Fibroblast of the aortic adventitia (primary cell): Measurements from ENCODE around the gene NR2E3. TPM values are rescaled to one million over a fixed set of nuclear protein-coding genes. Genes with fewer than 3 reads are reported as not detected.

Source experiments
- DNase-seq: peaks from one replicate; pipeline ENCODE4 v3.0.0-alpha.2; 2010; ENCODE audit warnings: low read depth
- H3K4me3 ChIP-seq: 2 replicates; pipeline ENCODE4 v1.5.1; 2011; ENCODE audit warnings: low read depth, mild to moderate bottlenecking, control low read depth, low read length, moderate library complexity
- CTCF ChIP-seq: IDR thresholded peaks from 2 replicates; pipeline ENCODE4 v1.5.1; 2011; ENCODE audit warnings: mild to moderate bottlenecking, low read length, control low read depth, inconsistent platforms; ENCODE audit not compliant: insufficient read depth
- total RNA-seq: library from RNA; depleted of rRNA; stranded (reverse); fragments of >200 nt; gene quantifications from 2 replicates; pipeline ENCODE4 v1.2.3, GENCODE V29; 2012; ENCODE audit warnings: low replicate concordance

The NR2E3 gene
- total RNA-seq, 1 donor: 0.63 TPM

DNA sequence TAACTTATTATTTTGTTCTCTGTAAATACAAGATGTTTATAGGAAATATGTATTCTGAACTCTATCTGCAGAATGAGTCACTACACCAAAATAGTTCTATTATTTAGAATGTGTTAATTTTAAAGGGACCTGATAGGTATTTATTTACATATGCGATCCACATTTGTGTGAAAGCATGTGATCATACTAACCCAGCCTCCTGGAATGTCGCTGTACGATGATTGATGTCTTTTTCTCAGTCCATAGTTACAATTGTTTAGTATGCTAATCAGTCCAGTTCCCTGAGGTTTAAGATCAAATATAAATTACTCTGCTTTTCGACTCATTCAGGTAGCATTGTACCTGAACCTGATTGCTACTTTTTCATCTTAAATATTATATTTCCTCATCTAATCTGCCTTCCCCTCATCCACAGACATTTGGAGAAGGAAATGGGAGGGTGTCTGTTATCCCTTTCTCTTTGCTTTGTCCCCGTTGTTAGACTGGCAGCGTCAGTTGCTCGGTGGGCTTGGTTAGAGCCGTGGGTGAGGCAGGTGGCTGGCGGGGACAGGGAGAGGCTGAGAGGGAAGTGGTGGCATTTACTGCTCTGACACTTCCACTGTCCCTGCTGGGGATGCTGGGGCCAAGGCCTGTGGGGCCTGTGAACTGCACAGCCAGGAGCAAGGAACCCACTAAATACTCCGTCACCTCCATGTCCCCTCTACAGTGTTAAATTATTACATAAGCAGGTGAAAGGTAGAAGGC lies 27.8 kb upstream of the NR2E3 start:
- no peak for TF ChIP-seq CTCF
- DNase-seq: no peak
- no peak overlapping the region for H3K4me3 ChIP-seq

DNA sequence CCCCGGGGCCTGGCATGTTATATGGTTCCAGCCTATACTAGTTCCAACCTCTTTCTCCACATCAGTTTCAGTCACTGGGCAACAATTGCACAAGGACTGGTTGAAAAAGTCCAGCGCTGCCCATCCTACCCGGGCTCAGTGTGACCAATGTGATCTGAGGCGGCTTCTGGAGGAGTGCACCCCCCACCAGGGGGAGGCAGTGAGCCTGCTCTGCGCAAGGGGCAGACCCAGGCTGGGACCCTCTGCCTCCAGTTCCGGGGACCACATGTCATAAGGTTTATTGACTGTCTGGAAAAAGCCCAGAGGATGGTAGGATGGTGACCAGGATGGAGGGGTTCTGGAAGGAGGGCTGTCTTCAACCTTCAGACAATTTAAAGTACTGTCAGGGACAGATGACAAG lies 25.6 kb upstream of the NR2E3 start:
- DNase-seq: no peak
- TF ChIP-seq CTCF: peak; percentile 31
- no peak overlapping the region for H3K4me3 ChIP-seq

DNA sequence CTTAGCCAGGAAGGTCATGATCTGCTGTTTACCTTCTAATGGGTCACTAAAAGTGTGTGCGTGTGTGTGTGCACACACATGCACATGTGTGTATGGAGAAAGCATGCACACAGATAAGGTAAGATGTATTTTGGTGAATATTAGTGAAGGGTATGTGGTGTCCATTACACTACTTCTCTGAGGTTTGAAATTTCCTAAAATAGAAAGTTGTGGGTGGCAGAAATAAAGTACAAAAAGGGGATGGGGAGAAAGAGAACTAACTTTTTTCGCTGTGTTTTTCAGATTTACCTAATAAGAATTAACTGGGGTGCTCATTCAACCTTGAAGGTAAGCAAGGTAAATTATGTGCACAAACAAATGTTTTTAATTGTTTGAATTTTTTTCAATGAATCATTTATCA lies 24.4 kb upstream of the NR2E3 start:
- no peak for DNase-seq
- TF ChIP-seq CTCF: no peak
- H3K4me3 ChIP-seq: no peak overlapping the region

DNA sequence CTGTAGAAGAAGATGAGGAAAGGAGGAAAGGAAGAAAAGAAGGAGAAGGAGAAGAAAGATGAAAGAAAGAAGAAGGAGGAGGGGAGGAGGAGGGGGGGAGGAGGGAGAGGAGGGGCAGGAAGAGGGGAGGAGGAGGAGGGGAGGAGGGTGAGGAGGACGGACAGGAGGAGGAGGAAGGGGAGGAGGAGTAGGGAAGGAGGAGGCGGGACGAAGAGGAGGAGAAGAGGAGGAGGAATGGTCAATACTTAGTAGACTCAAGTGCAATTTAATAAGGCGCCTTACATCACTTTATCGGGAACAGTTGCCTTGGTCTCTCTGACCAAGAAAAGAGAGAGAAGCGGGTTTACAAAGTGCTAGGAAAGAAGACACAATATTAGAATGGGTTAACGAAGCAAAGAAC lies 23.7 kb upstream of the NR2E3 start:
- TF ChIP-seq CTCF: no peak
- no peak for DNase-seq

DNA sequence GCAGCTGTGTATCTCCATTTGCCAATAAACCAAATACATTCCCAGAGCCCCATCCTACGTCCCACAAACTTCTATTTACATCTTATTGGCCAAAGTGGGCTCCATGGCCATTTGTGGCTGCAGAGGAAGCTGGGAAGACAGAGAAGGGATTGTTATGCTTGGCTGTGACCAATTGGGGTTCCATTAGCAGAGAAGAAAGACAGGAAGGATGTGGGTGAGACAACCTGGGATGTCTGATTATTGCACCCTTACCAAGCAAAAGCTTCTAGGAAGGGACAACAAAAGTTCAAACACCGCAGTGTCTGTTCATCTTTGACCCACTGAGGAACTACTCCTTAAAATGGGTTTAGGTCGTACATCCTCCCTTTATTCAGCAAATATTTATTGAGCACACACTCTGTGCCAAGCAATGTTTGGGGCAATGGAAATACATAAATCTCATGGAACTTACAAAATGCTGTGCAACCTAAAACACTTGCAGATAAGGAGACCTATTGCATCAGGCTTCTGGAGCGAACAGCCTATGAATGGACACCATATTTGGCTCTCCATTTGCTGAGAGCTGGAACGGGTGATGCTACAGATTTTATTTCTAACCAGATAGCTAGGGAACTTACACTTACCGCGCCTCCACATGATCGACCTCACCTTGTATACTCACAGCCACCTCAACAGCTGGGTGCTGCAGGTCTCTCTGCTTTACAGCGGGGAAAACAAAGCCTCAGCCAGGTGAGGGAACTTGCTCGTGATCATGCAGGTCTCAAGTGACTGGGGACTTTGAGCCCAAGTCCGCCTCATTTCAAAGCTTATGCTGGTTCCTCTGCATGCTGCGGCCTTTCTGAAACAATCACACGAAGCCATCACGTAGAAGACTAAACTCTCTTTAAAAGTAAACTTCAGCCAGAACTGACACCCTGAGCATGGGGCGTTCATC lies 21.4 kb upstream of the NR2E3 start:
- H3K4me3 ChIP-seq: no peak overlapping the region
- peak; percentile 38 for DNase-seq
- no peak for TF ChIP-seq CTCF

More for the DNA sequence above, 23.7 kb upstream of the NR2E3 start:
- H3K4me3 ChIP-seq: no peak overlapping the region

- DNase-seq: no peak
- no peak for TF ChIP-seq CTCF
- H3K4me3 ChIP-seq: no peak overlapping the region
Observed at GRCh38 chr15:71789616-71790015, 20.7 kb upstream of the NR2E3 start.
